NCI-H1092 (cell line): ENCODE data around the gene TAS2R60.
"Not testable (repeated sequence)": the region's sequence is repeated elsewhere in the genome, so short reads cannot be mapped to it uniquely, and the experiment has no call there.

Source experiments
- DNase-seq: peaks from one replicate; lab custom pipeline; 2025; lab: John Stamatoyannopoulos, UW

The TAS2R60 gene

DNA sequence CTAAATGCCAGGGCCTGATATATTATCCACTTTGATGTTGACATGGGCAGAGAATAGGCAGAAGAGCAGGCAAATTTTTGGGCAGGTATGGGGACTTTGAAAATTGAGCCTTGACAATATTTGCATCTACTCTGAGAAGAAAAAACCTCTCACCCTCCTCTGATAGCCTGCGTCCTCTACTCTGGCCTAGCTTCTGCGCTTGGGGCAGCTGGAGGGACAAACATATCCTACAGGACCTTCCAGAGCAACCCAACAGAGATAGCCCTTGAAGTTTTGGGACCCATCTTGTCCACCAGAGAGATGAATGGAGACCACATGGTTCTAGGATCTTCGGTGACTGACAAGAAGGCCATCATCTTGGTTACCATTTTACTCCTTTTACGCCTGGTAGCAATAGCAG, at the start of gene TAS2R60:
TAS2R60 (plus strand) TSS at position 301 of the 400 bp plus-strand sequence; CDS start at position 301, 0 bp downstream.
- no peak for DNase-seq

DNA sequence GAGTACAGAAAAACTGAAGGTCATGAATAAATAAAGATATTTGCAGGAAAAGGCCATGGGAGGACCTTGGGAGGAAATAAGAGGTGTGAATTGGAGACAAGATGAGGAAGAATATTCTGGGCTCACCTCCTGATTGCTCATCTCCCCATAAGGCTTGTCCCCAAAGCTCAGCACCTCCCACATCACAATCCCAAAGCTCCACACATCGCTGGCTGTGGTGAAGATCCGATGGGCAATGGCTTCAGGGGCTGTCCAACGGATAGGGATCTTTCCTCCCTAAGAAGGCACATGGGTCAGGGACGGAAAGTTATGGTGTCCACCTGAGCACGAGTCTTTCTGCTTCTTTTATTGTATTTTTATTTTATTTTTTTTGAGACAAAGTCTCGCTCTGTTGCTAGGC, 49.2 kb upstream of the TAS2R60 start:
- DNase-seq = no peak

DNA sequence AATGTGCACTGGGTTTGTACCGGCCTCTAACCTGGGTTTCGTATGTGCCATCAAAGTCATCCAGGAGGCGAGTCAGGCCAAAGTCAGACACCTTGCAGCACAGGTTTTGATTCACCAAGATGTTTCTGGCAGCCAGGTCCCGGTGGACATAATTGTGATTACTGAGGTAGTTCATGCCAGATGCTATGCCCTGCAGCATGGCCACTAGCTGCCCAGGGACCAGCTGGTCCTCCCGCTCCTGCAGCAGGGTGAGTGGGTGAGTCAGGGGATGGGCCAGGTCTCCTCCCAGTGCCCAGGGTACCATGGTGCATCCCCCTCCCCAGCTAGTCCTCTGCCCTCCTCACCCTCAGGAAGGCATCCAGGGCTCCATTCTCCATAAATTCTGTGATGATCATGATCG, 48.5 kb upstream of the TAS2R60 start:
- no peak for DNase-seq

- no peak for DNase-seq
Observed at GRCh38 chr7:143395187-143396149, 47.8 kb upstream of the TAS2R60 start.

GRCh38 chr7:143396182-143396581, 47.1 kb upstream of the TAS2R60 start:
- DNase-seq = no peak

- no peak for DNase-seq
Observed at GRCh38 chr7:143396625-143397556, 46.4 kb upstream of the TAS2R60 start.

GRCh38 chr7:143397710-143398530, 45.3 kb upstream of the TAS2R60 start:
- DNase-seq = no peak

GRCh38 chr7:143398616-143399015, 44.6 kb upstream of the TAS2R60 start:
- DNase-seq = no peak

DNA sequence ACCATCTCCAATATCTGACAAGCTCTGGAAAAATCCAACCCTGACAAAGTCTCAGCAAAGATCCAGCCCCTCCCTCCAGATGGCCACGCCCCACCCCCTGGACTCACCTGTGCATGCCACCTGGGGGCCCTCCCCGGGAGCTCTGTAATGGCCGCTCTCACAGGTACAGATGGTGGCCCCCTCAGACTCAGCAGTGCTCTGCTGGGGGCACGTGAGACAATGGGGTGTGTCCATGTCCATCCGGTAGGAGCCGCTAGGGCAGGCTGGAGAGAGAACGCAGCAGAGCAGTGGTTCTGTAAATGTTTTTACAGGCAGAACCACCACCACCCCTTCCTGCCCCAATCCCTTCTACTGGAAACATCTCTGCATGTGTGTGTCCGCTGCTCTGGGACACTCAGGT, 44.1 kb upstream of the TAS2R60 start:
- DNase-seq = no peak

DNA sequence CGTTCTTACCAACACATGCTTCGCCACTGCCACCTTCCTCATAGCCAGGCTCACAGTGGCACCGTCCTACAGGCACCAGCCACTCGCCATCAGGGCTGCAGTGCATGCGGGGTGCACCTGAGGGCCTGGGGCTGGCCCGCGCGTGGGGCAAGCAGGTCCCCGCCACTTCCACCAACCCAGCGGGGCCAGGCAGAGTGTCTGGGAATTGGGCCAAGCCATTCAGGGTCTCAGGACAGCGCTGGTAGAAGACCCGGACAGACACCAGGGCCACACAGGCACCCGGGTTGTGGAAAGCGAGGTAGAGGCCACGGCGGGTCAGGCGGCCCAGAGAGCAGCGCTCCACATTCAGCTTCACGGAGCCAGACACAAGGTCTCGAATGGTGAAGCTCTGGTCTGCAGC, 43.6 kb upstream of the TAS2R60 start:
- DNase-seq = no peak

DNA sequence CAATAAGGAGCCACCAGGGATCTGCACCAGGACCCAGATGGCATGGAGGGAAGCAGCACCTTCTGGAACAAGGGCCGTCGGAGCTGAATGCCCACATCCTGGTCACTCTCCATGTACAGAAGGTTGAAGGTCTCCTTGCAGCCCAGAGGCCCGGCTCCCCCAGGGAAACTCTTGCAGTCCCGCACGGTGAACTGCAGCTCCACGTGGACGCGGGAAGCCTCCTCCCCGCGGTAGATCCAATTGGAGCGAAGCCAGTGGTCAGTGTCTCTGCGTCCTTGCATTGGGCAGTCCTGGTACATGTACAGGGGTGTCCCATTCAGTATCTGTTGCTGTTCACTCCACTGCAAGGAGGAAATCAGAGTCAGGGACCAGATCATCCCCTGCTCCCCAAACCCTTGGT, 42.0 kb upstream of the TAS2R60 start:
- DNase-seq = no peak

GRCh38 chr7:143402233-143402632, 41.0 kb upstream of the TAS2R60 start:
- not testable (repeated sequence) for DNase-seq

GRCh38 chr7:143405173-143406001, 37.9 kb upstream of the TAS2R60 start:
- no peak for DNase-seq

GRCh38 chr7:143406002-143406357, 37.3 kb upstream of the TAS2R60 start:
- no peak for DNase-seq

- DNase-seq = no peak
Observed at GRCh38 chr7:143407287-143408251, 35.7 kb upstream of the TAS2R60 start.

DNA sequence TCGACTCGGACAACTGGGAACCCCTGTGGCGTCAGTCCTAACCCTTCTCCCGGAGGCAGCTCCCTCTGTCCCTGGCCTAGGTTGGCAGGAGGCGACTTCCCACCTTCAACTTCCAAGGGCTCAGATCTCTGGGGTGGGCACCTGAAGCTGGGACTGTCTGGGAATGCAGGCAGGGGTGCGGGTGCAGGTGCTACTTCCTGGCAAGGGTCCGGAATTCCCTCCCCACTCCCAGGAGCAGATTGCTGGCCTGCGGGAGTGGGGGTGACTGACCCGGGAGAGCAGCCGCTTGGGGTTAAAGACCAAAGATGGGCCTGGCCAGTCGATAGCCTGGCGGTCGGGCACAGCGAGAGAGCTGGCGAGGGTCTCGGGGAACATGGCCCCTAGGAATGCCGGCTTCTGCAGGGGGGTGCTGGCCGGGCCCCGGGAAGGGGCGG, 35.0 kb upstream of the TAS2R60 start:
- no peak for DNase-seq

GRCh38 chr7:143408686-143409561, 34.3 kb upstream of the TAS2R60 start, which contains the start of gene EPHA1:
Gene EPHA1, minus strand, starts transcription at chr7:143408856. Its CDS starts 51 bp downstream, at chr7:143408805.
- DNase-seq = no peak

- no peak for DNase-seq
Observed at GRCh38 chr7:143410521-143411004, 32.7 kb upstream of the TAS2R60 start.
